SK-N-SH (cell line): ENCODE data around the gene OVCH2.

Source experiments
- CTCF ChIP-seq: fragments of 200-600 bp; sonication (generic); IDR thresholded peaks from 2 replicates; pipeline ENCODE4 v1.6.1; 2017; ENCODE audit warnings: antibody characterized with exemption, mild to moderate bottlenecking, moderate library complexity
- MAX ChIP-seq: IDR thresholded peaks from 2 replicates; pipeline ENCODE4 v1.4.0; 2012; ENCODE audit warnings: low read depth
- POLR2AphosphoS5 ChIP-seq: IDR thresholded peaks from 2 replicates; pipeline ENCODE4 v1.6.1; 2012; ENCODE audit warnings: low read depth, low read length
- RAD21 ChIP-seq: IDR thresholded peaks from 2 replicates; pipeline ENCODE4 v1.6.1; 2012; ENCODE audit warnings: mild to moderate bottlenecking, low read length
- REST ChIP-seq: IDR thresholded peaks from 2 replicates; pipeline ENCODE4 v1.6.1; 2012; ENCODE audit warnings: mild to moderate bottlenecking, low read depth, low read length, moderate library complexity
- SIN3A ChIP-seq: IDR thresholded peaks from 2 replicates; pipeline ENCODE4 v1.6.1; 2012; ENCODE audit warnings: low read depth, mild to moderate bottlenecking, low read length, moderate library complexity, borderline replicate concordance
- TAF1 ChIP-seq: IDR thresholded peaks from 2 replicates; pipeline ENCODE4 v1.6.1; 2012; ENCODE audit warnings: low read depth, mild to moderate bottlenecking, low read length, moderate library complexity, borderline replicate concordance
- TEAD4 ChIP-seq: IDR thresholded peaks from 2 replicates; pipeline ENCODE4 v1.4.0; 2012; ENCODE audit warnings: mild to moderate bottlenecking, borderline replicate concordance; ENCODE audit not compliant: insufficient read depth

GRCh38 chr11:7646866-7647265, 59.4 kb downstream of the OVCH2 start:
- TF ChIP-seq TAF1 (no peak), POLR2AphosphoS5 (no peak), CTCF (no peak), TEAD4 (no peak), MAX (no peak), RAD21 (no peak), REST (no peak), SIN3A (no peak)
